ENCODE results near the gene GNG14. TPM values are rescaled to one million over a fixed set of nuclear protein-coding genes. Genes with fewer than 3 reads are reported as not detected.
A peak's percentile ranks its signal among the peaks of the same experiment; 100 is the strongest.
"Not testable (repeated sequence)": the region's sequence is repeated elsewhere in the genome, so short reads cannot be mapped to it uniquely, and the experiment has no call there.

Gene GNG14
- total RNA-seq, result not detected in 2 replicates
- long read RNA-seq, result 0 reads

DNA sequence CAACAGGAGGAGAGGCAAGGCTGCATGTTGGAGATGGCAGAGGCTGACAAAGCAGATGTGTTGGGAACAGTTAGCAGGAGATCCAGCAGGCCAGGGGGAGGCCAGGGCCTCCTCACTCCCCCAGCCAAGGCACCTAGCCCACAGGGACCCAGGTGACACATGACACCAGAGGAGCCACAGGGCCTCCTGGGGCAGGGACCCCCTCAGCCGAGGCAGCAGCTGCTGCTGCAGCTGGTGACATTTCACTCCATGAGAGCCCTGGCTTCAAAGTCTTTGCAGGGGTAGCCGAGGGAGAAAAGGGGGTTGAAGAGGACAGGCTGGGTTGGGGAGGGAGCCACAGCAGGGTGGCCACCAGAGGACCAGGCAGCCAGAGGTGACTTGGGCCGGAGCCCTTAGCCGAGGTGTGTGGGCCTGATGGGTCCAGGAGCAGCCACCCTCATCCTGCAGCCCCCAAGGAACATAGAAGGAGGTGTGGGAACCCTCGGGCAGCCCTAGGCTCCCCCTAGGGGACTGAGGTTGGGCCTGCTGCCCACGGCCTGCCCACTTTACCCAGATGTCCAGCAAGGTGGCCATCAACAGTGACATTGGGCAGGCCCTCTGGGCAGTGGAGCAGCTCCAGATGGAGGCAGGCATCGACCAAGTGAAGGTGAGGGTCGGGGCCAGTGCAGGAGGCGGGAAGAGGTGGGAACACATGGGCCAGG, at the start of gene GNG14:
TSS of gene GNG14 (plus strand) at position 503 of the 701 bp plus-strand sequence. CDS start at position 554, 51 bp downstream.
- Mint-ChIP-seq H3K36me3 (ENCODE audit: insufficient read depth) (no peaks in the 10 kb centered on the region), H3K27me3 (no peaks in the 10 kb centered on the region), H3K4me1 (ENCODE audit: low read depth) (no peaks in the 10 kb centered on the region), H3K4me3 (ENCODE audit: low read depth) (no peak within 1 kb of the TSS), H3K27ac (no peak within 1 kb of the TSS), H3K9me3 (ENCODE audit: low read depth) (no peaks in the 10 kb centered on the region)
- TF ChIP-seq, protein P1, sequence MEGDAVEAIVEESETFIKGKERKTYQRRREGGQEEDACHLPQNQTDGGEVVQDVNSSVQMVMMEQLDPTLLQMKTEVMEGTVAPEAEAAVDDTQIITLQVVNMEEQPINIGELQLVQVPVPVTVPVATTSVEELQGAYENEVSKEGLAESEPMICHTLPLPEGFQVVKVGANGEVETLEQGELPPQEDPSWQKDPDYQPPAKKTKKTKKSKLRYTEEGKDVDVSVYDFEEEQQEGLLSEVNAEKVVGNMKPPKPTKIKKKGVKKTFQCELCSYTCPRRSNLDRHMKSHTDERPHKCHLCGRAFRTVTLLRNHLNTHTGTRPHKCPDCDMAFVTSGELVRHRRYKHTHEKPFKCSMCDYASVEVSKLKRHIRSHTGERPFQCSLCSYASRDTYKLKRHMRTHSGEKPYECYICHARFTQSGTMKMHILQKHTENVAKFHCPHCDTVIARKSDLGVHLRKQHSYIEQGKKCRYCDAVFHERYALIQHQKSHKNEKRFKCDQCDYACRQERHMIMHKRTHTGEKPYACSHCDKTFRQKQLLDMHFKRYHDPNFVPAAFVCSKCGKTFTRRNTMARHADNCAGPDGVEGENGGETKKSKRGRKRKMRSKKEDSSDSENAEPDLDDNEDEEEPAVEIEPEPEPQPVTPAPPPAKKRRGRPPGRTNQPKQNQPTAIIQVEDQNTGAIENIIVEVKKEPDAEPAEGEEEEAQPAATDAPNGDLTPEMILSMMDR (IDR thresholded peaks at IDR 0.05; ENCODE audit: unreplicated experiment), result no peak
- DNase-seq (ENCODE audit: low spot score, unreplicated experiment), result no peak

DNA sequence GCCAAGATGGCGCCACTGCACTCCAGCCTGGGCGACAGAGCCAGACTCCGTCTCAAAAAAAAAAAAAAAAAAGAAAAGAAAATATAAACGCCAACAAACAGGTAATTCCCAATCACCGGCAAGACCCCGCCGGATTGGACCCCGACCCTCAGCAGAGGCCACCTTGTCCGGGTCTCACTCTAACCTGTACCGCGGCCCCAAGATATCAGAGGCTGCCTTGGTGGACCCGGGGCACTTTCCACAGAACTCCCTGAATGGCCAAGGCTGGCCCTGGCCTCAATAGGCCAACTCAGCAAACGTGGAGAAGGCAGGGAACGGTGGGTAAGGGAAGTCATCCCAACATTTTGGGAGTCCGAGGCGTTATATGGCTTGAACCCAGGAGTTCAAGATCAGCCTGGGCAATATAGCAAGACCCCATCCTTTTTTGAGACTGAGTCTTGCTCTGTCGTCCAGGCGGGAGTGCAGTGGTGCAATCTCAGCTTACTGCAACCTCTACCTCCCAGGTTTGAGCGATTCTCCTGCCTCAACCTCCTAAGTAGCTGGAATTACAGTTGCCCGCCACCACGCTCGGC, 49.1 kb upstream of the GNG14 start:
- no peak overlapping the region for H3K27ac Mint-ChIP-seq
- peaks cover 2% of the 10 kb centered on the region for H3K4me1 Mint-ChIP-seq (ENCODE audit: low read depth)
- TF ChIP-seq, protein P1 (IDR thresholded peaks at IDR 0.05; ENCODE audit: unreplicated experiment), result no peak
- H3K36me3 Mint-ChIP-seq (ENCODE audit: insufficient read depth), result peaks cover 2% of the 10 kb centered on the region
- H3K27me3 Mint-ChIP-seq, result peaks cover 5% of the 10 kb centered on the region
- DNase-seq (ENCODE audit: low spot score, unreplicated experiment), result no peak
- no peaks in the 10 kb centered on the region for H3K9me3 Mint-ChIP-seq (ENCODE audit: low read depth)
- H3K4me3 Mint-ChIP-seq (ENCODE audit: low read depth), result no peak overlapping the region

DNA sequence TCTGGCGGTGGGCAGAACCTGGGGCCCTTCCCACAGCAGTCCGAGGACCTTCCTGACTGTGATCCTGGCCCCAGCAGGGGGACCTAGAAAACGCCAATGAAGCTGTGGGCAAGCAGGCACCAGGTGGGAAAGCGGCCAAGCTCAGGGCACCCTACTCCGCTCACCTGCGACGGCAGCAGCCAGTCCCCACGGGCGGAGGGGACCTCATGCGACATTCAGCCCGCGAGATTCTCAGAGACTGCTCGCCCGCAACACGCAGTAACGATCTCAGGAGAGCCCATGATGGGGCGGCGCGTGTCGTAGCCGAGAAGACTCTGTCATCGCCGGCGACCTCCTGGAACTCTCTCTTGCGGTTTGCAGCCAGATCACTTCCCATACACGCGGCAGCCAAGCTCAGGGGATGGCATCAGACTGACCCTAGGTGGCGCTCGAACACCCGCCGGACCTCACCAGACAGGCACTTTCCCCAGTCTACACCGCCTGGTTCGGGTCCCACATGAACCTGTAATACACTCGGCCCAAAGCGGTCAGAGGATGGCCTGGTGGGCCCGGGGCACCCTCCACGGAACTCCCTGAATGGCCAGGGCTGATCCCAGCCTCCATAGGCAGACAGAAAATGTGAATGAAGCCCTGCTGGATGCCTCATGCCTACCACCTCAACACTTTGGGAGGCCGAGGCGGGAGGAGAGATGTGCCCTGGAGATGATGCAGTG, 47.7 kb upstream of the GNG14 start:
- TF ChIP-seq, protein P1 (IDR thresholded peaks at IDR 0.05; ENCODE audit: unreplicated experiment), result peak; percentile 73
- Mint-ChIP-seq H3K27ac (no peak overlapping the region), H3K36me3 (ENCODE audit: insufficient read depth) (peaks cover 2% of the 10 kb centered on the region), H3K4me3 (ENCODE audit: low read depth) (peak overlapping the region; percentile 52), H3K27me3 (peaks cover 5% of the 10 kb centered on the region), H3K9me3 (ENCODE audit: low read depth) (no peaks in the 10 kb centered on the region), H3K4me1 (ENCODE audit: low read depth) (peaks cover 2% of the 10 kb centered on the region)
- DNase-seq (ENCODE audit: low spot score, unreplicated experiment), result peak; percentile 58

DNA sequence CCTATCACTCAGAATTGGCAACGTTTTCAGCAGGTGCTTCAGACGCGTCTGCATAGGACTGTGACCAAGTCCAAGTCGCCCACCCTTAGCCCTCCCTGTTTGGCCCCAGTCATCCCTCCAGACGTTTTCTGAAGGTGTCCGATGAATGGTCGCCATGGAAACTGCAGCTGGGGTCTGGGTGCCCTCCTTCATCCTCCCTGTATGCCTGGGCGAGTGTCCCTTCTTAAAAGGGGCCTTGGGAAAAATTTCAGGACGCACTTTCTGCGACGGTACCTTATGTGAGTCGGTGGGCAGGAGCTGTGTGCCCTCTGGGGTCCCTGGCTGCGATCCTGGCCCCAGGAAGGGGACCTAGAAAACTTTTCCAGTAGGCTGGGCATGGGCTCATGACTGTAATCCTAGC, 46.3 kb upstream of the GNG14 start:
- no peak for DNase-seq (ENCODE audit: low spot score, unreplicated experiment)
- H3K27ac Mint-ChIP-seq, result no peak overlapping the region
- H3K4me1 Mint-ChIP-seq (ENCODE audit: low read depth), result peaks cover 2% of the 10 kb centered on the region
- H3K36me3 Mint-ChIP-seq (ENCODE audit: insufficient read depth), result peaks cover 2% of the 10 kb centered on the region
- TF ChIP-seq, protein P1 (IDR thresholded peaks at IDR 0.05; ENCODE audit: unreplicated experiment), result no peak
- H3K27me3 Mint-ChIP-seq, result peaks cover 5% of the 10 kb centered on the region
- no peaks in the 10 kb centered on the region for H3K9me3 Mint-ChIP-seq (ENCODE audit: low read depth)
- no peak overlapping the region for H3K4me3 Mint-ChIP-seq (ENCODE audit: low read depth)

DNA sequence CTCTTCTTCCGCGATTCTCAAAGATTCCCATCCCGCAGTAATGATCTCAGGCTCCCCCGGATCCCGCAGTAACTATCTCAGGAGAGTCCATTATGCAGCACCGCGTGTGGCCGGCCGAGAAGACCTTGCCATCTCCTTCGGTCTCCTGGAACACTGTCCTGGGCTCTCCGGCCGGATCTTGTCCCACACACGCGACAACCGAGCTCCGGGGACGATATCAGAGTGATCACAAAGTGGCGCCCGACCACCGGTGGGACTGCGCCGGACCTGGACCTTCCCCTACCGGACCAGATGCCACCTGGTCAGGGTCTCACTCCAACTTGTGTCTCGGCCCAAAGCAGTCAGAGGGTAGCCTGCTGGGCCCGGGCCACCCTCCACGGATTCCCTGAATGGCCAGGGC, 45.3 kb upstream of the GNG14 start:
- peaks cover 5% of the 10 kb centered on the region for H3K36me3 Mint-ChIP-seq (ENCODE audit: insufficient read depth)

DNA sequence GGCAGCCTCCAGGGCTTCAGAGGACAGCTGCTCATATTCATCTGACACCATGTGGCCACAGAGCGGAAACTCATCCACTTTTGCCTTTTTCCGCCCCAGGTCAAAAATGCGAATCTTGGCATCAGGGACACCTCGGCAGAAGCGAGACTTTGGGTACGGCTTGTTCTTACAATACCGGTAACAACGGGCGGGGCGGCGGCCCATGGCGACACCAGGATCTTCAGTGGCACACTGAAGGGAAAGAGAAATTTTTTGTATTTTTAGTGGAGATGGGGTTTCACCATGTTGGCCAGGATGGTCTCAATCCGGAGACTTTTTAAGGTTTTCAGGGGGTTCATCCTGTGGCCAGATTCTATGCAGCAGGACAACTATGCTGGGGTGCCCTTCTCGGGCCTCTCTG, 44.1 kb upstream of the GNG14 start:
- H3K9me3 Mint-ChIP-seq (ENCODE audit: low read depth); H3K4me1 Mint-ChIP-seq (ENCODE audit: low read depth); H3K27me3 Mint-ChIP-seq; H3K27ac Mint-ChIP-seq; H3K36me3 Mint-ChIP-seq (ENCODE audit: insufficient read depth); DNase-seq (ENCODE audit: low spot score, unreplicated experiment); H3K4me3 Mint-ChIP-seq (ENCODE audit: low read depth): not testable (repeated sequence)

More for the DNA sequence above, 45.3 kb upstream of the GNG14 start:
- Mint-ChIP-seq H3K4me3 (ENCODE audit: low read depth) (no peak overlapping the region), H3K4me1 (ENCODE audit: low read depth) (peaks cover 2% of the 10 kb centered on the region), H3K27ac (no peak overlapping the region), H3K27me3 (peaks cover 5% of the 10 kb centered on the region), H3K9me3 (ENCODE audit: low read depth) (no peaks in the 10 kb centered on the region)
- TF ChIP-seq, protein P1 (IDR thresholded peaks at IDR 0.05; ENCODE audit: unreplicated experiment), result no peak
- no peak for DNase-seq (ENCODE audit: low spot score, unreplicated experiment)

All from progenitor cell of endocrine pancreas (in vitro differentiated cells).